HG02970 (cell line): ENCODE data around the gene JOSD2.
"Not testable (repeated sequence)": the region's sequence is repeated elsewhere in the genome, so short reads cannot be mapped to it uniquely, and the experiment has no call there.

Source experiments
- ATAC-seq: cut with Tn5 transposase; IDR thresholded peaks from one replicate; pipeline ENCODE4 v1.9.1; 2021; ENCODE audit warnings: mild to moderate bottlenecking, moderate library complexity, moderate number of reproducible peaks; ENCODE audit not compliant: unreplicated experiment, low FRiP score

JOSD2 gene

DNA sequence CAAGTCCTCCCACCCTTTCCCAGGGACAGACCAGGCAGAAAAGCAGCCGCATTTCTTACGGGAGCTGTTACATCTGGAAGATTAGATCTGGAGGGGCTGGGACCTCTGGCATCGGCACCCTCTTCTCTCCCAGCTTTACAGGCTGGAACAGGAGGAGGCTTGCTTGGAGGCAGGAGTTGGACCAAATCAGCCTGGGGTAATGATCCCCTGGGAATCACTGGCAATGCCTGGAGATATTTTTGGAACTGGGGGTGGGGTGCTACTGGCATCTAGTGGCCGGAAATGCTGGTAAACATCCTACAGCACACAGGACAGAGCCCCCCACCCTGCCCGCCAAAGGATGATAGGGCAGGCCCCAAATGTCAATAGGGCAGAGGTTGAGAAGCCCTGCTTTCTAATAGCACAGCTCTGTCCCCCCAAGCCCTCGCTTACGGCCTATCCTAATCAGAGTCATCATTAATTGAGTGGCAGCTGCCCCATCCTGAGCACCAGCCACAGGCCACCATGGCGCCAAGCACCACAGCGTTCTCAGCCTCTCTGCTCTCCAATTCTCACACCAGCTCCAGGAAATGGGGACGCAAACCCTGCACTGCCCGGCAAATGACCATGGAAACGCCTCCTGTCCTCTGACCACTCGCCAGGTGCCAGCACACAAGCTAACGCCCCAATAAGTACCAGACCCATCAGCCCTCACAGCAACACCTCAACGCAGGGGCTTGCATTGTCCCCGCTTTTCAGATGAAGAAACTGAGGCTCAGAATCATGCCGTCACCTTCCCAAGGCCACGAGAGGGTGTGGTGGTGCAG is 36.6 kb upstream of the JOSD2 start:
- ATAC-seq, result no peak

DNA sequence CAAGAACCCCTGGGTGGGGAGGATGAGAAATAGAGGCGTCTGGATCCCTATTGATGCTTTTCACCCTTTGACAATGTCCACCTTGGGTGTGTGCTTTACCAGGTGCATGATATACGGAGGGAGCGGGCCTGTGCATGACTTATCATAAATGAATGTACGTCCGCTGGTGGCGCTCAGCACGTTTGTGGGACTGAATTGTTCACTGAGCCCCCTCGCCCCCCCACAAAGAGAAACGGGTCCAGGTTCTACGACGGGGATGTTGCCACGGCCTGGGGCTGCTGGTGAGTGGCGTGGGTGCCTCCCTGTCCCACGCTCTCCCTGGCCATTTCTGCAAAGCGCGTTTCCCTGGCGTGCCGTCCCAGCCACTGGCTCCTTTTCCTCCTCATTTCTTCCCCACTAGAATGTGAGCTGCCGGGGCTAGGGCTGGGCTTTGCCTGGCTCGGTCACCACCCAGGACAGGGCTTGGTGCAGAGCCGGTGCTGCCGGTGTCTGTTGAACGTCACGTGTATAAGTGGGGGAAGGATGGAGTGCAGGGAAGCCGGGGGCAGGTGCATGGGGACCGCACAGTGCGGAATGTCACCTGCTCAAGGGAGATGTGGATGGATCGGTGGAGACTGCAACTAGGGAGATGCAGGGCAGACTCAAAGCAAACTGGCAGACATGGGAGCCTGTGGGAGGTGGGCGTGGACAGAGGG is 35.7 kb upstream of the JOSD2 start:
- ATAC-seq, result no peak

DNA sequence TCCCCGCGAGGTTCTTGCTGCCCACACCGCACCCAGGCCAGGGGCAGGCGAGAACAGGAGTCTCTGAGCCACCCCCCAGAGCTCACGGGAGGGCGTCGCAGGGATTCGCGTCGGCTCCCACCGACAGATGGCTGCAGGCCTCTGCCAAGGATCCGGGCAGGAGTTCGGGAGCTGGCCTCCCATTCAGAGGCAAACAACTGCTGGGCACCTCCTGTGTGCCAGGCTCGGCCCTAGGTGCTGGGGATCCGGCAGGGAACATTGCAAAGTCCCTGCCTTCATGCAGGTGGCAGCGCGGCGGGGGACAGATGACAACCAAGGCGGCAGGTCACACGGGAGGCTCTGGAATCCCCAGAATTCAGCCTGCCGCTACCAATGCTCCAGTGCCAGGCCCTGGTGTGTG is 32.0 kb upstream of the JOSD2 start:
- ATAC-seq, result no peak

DNA sequence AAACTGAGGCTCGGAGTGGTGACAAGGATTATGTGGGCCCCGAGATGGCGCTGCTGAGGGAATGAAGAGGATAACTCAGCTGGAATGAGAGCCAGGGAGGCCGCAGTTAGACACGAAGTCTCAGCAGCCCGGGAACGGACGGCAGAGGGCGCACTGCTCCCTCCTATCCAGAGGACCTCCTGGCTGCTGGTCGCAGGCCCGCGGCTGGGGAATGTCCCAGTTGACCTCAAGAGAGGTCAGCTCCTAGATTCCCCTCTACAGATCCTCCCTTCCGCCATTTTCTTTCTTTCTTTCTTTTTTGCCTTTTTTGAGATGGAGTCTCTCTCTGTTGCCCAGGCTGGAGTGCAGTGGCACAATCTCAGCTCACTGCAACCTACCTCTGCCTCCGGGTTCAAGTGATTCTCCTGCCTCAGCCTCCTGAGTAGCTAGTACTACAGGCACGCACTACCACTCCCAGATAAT is 26.8 kb upstream of the JOSD2 start:
- ATAC-seq, result no peak

DNA sequence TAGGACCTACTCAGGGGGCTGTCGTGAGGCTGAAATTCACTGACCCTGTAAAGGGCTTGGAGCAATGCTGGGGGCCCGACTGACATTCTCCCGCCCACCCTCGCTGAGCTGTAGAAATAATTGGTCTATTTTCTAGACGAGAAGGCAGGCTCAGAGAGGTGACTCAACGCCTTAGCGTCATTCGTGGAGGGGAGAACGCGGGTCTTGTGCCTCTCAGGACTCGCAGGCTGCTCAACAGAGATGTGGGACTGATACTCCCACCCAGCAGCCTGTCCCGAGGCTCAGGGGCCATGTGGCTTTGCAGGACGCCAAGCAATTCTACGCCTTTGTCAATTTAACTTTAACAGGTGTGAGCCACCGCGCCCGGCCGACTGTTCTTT is 26.3 kb upstream of the JOSD2 start:
- ATAC-seq, result no peak

DNA sequence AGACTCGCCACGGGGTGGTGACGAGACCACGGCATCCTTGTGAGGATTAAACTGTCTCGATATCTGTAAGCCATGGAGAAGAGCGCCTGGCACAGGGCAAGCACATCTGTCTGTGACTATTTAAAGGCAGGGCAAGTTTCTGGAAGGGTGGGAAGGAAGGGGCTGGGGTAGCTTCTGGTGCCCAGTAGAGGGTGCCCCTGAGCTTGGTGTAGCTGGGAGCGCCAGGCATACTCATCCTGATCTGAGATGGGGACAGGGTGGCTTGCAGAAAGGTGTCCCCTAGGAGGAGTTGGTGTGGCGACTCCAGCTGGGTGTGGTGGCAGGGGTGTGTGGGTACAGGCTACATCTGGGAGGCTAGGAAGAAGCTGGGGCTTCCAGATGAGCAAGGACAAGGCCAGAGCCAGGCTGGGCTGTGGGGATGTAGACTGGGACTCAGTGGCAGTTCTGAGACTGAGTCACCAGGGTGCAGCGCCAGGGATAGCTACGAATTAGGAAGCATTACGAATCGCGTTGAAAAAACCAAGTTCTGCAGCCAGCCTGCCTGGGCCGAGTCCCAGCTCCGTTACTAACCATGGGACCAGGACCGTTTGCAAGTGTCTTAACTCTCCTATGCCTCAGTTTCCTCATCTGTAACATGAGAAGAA is 25.8 kb upstream of the JOSD2 start:
- ATAC-seq, result no peak

DNA sequence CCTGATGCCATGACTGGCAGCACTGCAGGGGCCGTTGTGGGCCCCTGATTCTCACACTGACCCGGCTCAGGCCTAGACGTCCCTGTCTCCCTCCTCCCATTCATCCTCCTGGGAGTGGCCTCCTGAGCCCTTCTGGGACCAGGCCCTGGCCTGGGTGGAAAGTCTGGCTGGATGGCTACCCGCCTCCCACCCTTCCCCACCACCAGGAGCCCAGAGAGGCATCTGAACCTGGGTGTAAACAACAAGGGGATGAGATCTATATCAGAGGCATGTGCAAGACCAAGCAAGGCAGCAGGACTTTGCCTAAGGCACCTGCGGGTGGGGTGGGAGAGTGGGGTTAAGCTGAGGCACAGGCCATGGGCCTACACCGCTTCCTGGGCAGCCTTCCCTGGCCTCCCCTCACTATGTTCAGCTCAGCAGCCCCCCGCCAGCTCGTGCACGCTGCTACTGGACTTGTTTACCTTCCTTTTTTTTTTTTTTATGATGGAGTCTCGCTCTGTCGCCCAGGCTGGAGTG is 24.7 kb upstream of the JOSD2 start:
- ATAC-seq, result no peak

DNA sequence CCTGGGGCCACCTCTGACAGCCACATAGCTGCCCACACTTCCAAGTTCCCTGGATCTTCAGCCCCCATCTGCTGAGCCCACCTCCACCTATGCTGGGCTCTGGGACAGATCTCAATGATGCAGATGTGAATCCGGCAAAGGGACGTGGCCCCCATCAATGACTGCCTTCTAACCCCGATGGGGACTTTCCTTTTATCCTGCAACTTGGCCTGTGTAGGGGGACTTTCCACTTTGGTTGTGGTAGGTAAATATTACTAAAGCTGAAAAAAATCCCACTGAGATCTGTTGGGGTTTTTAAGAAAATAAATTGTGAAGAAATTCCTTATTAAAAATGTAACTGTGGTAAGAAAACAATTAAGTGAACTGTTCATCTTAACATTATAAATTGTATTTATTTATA is 23.5 kb upstream of the JOSD2 start:
- ATAC-seq, result no peak

DNA sequence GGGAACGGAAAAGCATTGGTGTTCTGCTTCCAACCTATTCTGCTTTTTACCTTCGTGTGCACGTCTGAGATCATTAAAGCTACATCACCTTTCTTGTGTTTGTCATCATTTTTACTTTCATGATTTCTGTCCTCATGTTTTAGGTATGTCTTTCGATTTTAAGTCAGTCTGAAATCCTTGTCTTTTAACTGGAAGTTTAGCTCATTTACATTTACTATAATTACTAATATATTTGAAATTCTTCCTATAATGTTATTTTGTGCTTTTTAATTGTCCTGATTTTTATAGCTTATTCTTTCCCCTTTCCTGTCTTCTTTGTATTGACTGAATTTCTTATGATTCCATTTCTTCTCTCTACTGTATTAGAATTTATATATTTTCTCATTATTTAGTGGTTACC is 22.0 kb upstream of the JOSD2 start:
- no peak for ATAC-seq

DNA sequence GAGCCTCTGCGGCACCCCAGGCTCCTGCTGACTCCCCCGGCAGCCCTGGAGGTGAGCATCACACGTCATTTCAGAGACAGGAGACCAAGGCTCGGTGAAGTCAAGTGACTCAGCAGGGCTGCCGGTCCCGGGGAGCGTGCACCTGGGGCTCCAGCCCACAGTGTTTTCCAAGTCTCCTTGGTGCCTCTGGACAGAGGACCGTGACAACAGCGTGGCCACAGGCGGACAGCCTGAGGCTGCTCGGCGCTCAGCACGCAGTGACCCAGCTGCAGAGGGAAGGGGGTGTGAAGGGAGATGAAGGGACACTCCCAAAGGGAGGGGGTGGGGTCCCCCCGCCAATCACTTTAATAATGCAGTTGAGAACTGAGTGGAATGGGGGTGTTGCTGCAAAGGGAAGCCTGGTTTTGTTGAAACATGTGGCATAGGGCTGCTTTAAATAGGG is 20.2 kb upstream of the JOSD2 start:
- ATAC-seq, result no peak

DNA sequence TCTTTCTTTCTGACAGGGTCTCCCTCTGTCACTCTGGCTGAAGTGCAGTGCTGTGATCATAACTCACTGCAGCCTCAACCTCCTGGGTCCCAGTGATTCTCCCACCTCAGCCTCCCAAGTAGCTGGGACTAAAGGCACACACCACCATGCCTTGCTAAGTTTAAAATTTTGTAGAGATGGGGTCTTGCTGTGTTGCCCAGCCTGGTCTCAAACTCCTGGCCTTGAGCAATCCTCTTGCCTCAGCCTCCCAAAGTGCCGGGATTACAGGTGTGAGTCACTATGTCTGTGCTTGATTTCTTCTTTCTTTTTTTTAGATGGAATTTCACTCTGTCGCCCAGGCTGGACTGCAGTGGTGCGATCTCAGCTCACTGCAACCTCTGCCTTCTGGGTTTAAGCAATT is 17.1 kb upstream of the JOSD2 start:
- not testable (repeated sequence) for ATAC-seq

DNA sequence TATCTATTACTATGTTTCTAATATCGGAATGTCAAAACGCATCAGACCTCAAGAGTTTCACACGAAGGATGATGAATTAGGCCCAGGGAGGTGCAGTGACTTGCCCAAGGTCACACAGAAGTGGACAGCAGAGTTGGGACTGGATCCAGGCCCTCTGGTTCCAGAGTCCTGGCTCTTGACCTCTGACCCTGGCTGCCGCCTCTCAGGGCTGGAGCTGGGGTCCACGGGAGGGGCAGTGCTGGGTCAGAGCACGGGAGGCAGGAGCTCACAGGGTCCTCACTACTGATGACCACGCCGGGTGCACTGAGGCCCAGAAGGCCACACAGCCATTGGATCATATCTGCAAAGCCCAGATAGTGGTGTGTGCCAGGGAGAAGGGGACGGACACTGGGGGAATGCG is 11.9 kb upstream of the JOSD2 start:
- ATAC-seq, result no peak

DNA sequence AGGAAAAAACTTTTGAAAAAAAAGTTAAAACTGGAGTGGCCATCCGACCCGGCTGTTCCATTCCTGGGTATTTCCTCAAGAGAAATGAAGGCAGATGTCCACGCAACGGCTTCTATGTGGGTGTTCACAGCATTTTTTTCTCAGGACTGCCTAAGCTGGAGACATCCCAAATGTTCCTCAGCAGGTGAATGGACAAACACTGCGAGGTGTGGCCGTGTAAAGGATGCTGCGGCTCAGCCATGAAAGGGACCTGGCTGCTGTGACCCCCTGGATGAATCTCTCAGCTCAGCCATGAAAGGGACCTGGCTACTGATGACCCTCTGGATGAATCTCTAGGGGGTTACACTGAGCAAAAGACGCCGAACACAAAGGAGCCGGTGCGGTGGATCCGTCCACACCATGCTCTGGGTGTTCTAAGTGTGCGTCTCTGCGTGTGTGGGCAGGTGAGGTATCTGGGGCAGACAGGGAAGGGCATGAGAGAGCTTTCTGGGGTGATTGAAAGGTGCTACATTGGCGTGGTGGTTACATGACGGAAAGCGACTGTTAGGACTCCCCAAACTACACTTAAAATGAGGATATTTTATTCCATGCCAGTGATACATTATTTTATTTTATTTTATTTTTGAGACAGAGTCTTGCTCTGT is 10.0 kb upstream of the JOSD2 start:
- ATAC-seq, result no peak

DNA sequence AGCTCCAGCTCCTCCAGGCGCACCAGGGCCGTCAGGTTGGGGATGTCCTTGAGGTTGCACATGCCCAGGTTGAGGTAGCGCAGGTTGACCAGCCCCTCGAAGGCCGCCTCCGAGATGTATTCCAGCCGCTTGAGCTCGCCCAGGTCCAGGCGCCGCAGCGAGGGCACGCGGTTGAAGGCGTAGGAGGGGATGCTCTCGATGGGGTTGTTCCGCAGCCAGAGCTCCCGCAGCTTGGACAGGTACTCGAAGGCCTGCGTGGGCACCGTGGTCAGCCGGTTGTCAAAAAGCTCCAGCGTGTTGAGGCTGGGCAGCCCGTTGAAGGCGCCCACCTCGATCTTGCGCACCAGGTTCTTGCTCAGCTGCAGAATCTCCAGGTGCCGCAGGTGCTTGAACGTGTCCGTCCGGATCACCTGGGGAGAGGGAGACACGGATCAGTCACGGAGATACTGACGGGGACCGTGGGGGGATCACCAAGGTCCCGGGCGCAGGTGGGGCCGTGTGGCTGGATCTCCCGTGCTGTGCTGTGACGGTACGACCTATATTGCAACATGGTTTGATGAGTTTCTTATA is 8.1 kb upstream of the JOSD2 start:
- no peak for ATAC-seq

DNA sequence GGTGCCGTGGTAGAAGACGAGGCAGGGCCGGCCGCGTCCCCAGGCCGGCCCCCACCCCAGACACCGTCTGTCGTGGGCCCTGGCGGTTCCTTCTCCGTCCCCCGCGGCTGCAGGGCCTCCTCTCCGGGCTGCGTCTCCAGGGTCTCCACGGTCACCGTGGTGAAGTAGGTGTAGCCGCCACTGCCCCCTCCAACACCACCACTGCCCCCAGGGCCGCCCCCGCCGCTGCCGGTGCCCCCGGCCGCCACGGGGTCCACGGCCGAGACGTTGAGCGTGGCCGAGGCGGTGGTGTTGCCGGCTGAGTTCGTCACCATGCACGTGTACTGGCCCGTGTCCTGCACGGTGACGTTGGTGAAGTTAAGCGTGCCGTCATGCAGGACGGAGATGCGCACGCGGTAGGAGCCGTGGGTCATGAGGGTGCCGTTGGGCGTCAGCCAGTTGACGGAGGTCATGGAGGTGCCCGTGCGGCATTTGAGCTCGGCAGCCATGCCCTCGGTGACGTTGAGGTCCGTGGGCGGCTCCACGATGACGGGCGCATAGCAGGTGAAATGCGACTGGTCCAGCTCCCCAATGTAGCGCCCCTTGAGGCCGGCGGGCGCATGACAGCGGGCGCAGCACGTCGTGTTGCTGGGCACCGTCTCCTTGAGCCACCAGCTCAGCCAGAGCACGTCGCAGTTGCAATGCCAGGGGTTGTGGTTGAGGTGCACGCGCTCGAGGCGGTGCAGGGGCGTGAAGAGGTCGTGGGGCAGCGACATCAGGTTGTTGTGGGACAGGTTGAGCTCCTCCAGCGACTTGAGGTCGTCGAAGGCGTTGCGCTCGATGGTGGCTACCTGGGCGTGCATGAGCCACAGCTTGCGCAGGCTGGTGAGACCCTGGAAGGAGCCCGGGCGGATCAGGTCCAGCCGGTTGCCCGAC is 7.4 kb upstream of the JOSD2 start:
- ATAC-seq, result no peak

DNA sequence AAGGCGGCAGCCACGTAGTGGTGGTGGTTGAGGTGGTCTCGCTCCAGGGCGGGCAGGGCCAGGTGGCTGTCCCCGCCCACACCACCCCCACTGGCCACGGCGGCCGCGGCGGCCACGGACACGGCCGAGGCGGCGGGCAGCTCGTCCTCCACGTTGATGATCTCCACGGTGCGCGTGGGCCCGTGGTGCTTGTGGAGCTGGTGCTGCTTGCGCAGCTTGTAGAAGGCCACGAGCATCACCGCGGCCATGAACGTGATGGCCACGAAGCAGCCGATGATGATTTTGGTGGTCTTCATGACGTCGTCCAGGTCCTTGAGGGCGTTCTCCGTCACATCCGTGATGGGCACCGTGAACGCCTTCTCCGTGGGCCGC is 6.7 kb upstream of the JOSD2 start:
- ATAC-seq, result no peak

DNA sequence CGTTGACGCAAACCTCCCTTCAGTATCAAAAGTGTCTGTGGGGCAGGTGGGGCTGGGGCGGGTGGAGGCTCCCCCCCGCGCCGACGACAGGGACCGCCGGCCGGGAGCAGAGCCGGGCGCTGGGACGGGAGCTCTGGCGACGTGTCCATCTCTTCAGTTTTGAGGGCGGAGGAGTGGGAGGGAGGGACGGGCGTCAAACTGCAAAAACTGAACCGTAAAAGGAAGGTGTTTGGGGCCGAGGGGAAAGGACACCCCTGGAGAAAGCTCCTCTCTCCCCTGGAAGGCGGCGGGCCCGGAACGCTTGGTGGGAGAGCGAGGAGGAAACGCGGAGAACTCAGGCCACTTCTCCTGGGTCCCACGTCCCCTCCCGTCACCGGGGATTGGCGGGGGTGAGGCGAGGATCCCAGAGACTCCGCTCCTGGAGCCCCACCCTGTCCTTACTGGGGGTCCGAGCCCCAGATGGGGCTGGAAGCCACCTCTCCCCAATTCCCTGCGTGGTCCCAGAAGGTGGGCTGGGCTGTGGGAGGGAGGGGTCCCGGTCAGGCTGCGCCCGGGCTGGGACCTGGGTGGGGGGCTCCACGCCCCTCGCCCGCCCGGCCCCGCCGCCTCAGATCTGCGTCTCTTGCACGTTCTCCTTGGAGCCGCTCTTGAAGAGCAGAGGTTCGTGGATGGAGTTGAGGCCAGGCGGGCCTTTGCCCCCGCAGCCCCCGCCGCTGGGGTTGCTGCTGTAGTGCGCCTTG is 6.1 kb upstream of the JOSD2 start:
- no peak for ATAC-seq

DNA sequence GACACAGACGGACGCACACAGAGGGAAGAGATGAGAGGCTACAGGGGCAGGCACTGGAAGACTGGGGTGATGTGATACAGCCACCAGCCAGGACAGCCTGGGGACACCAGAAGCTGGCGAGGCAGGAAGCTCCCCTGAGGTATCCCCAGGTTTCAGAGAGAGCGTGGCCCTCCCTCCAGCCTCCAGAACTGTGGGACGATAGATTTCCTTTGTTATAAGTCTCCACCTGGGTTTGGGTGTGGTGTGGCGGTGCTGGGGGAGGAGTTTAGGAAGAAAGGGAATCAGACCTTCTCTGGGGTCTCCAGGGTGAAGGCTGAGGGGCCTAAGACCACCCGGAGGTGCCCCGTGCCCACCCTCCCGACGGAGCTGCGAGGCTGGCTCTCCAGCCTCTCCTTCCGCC is 5.5 kb upstream of the JOSD2 start:
- no peak for ATAC-seq

DNA sequence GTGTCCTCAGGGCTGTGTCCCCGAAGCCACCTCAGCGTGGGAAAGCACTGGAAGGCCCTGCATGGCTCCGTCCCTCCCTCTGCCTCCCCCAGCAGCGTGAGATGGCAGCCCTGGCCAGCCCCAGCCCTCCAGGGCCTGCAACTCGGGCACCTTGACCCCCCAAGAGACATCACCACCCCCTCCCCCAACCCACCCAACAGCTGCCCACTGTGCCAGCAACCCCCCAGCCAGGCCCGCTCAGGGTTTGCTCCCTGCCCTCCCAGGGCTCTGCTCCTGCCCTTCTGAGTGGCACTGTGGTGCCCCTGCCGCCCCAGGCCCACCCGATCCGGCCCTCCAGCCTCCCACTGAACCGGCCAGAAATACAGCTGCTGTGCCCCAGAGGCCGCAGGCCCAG is 4.2 kb upstream of the JOSD2 start:
- ATAC-seq, result no peak
